ENCODE measurements around the gene FIS1.

FIS1 gene

GRCh38 chr7:101245147-101245668 is 327 bp upstream of the FIS1 start:
- TF ChIP-seq, protein P1, sequence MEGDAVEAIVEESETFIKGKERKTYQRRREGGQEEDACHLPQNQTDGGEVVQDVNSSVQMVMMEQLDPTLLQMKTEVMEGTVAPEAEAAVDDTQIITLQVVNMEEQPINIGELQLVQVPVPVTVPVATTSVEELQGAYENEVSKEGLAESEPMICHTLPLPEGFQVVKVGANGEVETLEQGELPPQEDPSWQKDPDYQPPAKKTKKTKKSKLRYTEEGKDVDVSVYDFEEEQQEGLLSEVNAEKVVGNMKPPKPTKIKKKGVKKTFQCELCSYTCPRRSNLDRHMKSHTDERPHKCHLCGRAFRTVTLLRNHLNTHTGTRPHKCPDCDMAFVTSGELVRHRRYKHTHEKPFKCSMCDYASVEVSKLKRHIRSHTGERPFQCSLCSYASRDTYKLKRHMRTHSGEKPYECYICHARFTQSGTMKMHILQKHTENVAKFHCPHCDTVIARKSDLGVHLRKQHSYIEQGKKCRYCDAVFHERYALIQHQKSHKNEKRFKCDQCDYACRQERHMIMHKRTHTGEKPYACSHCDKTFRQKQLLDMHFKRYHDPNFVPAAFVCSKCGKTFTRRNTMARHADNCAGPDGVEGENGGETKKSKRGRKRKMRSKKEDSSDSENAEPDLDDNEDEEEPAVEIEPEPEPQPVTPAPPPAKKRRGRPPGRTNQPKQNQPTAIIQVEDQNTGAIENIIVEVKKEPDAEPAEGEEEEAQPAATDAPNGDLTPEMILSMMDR (IDR thresholded peaks at IDR 0.05; ENCODE audit: low read depth, low read length): no peak
- DNase-seq (ENCODE audit: extremely low read depth, low read depth): no peak

DNA sequence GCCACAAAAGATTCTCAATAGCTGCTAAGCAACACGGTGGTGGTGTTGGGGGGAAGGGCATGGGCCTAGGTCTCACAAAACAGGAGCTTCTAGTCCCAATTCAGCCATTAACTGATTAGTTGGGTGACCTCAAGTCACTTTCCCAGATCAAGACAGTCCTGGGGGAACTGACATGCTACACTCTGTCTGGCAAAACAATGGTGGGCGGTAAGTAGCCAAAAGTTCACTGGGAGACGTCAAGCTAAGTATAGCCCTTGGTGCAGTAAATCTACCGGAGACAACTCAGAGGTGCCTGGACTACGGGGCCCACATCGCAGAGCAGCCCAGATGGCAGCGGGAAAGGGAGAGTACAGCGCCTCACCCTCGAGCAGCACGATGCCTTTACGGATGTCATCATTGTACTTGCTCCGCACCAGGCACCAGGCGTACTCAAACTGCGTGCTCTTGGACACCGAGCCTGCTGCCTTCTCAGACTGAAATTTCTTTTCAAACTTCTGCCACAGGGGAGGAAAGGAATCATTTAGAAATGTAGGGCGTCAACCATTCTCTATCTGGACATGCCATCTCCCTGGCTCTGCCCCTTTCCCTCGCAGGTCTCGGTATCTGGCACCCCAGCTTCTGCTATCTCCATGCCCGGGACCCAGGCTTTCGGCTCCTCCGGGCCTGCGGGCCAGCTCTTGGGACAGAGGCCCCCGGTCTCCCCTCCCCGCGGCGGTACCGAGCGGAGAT is 1.1 kb downstream of the FIS1 start:
- TF ChIP-seq, protein P1 (IDR thresholded peaks at IDR 0.05; ENCODE audit: low read depth, low read length): no peak
- no peak for DNase-seq (ENCODE audit: extremely low read depth, low read depth)

GRCh38 chr7:101241443-101242349 is 3.2 kb downstream of the FIS1 start:
- TF ChIP-seq, protein P1 (IDR thresholded peaks at IDR 0.05; ENCODE audit: low read depth, low read length): no peak
- DNase-seq (ENCODE audit: extremely low read depth, low read depth): no peak

DNA sequence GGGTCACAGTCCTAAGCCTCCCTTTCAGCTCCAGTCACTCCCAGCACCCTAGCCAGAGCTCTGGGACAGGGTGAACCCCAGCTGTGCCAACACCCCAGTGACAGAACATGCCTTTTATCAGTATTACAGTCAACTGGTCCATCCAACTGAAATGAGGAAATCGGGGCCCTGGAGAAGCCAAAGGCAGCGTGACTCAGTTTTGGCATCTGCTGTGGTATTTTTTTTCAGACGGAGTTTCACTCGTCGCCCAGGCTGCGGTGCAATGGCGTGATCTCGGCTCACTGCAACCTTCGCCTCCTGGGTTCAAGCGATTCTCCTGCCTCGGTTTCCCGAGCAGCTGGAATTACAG is 3.9 kb downstream of the FIS1 start:
- TF ChIP-seq, protein P1 (IDR thresholded peaks at IDR 0.05; ENCODE audit: low read depth, low read length): no peak
- DNase-seq (ENCODE audit: extremely low read depth, low read depth): no peak

GRCh38 chr7:101240226-101241014 is 4.5 kb downstream of the FIS1 start:
- DNase-seq (ENCODE audit: extremely low read depth, low read depth): no peak
- TF ChIP-seq, protein P1 (IDR thresholded peaks at IDR 0.05; ENCODE audit: low read depth, low read length): no peak

DNA sequence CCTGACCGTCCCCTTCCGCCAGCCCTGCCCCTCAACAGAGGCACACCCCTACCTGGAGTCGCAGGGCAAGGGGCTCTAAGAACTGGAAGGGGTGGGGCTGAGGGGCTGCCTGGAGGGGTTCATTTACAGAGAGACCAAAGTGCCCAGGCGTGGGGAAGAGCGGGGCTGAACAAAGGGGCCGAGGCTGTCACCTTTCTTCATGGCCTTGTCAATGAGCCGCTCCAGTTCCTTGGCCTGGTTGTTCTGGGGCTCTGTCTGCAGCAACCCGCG is 5.0 kb downstream of the FIS1 start:
- TF ChIP-seq, protein P1 (IDR thresholded peaks at IDR 0.05; ENCODE audit: low read depth, low read length): no peak

More for the DNA sequence above, 5.0 kb downstream of the FIS1 start:
- no peak for DNase-seq (ENCODE audit: extremely low read depth, low read depth)
